Activated naive CD4-positive, alpha-beta T cell treated with anti-CD3 and anti-CD28 coated beads, Interleukin-2, amount 50 U/mL, for 72 hours (primary cell): ENCODE measurements around the gene KIAA0319L. TPM values are rescaled to one million over a fixed set of nuclear protein-coding genes. Genes with fewer than 3 reads are reported as not detected.

Source experiments
- total RNA-seq, 2 donors: library from RNA; stranded (reverse); gene quantifications; one replicate each; pipeline ENCODE4 v1.2.3, GENCODE V29; 2022

The KIAA0319L gene
- total RNA-seq, 2 donors from 2014 or later = 38.1 to 41.0 TPM

Other genes starting within 250 kb of the KIAA0319L start
- 10 to 100 TPM; 16.6 to 25.1 TPM for gene NCDN, start 396 bp upstream of the KIAA0319L start, total RNA-seq
- gene TFAP2E, start 15.9 kb upstream of the KIAA0319L start, total RNA-seq = under 1 TPM; 0.47 to 0.93 TPM
- gene PSMB2, start 84.1 kb upstream of the KIAA0319L start, total RNA-seq = 10 to 100 TPM; 87.0 to 98.8 TPM
- gene C1orf216, start 161.5 kb upstream of the KIAA0319L start, total RNA-seq = 10 to 100 TPM; 14.2 to 17.4 TPM
- gene CLSPN, start 212.6 kb upstream of the KIAA0319L start, total RNA-seq = 10 to 100 TPM; 39.8 to 78.9 TPM